SK-N-SH (cell line): ENCODE data around the gene ST6GALNAC1. TPM values are rescaled to one million over a fixed set of nuclear protein-coding genes. Genes with fewer than 3 reads are reported as not detected.

ENCODE experiments used
- CTCF ChIA-PET: fragments of 300-600, 350-600 bp; formaldehyde crosslinking; extraction: SDS; loops from one replicate; lab custom pipeline; 2021; lab: Yijun Ruan, JAX
- POLR2A ChIA-PET: fragments of 350-600 bp; sonication (Branson Sonifier 250); formaldehyde crosslinking; extraction: SDS; loops from one replicate; lab custom pipeline; 2020; ENCODE audit warnings: antibody characterized with exemption, inconsistent platforms; lab: Yijun Ruan, JAX
- DNase-seq: peaks from one replicate; pipeline ENCODE4 v3.0.0; 2012
- H2AFZ ChIP-seq: fragments of 200-600 bp; sonication (generic); 2 replicates; pipeline ENCODE4 v1.8.1; 2016; ENCODE audit warnings: antibody characterized with exemption, mild to moderate bottlenecking, low read depth
- H3F3A ChIP-seq: fragments of 200-600 bp; sonication (generic); replicated peaks from 2 replicates; pipeline ENCODE3; 2016; ENCODE audit warnings: antibody characterized with exemption, mild to moderate bottlenecking; ENCODE audit not compliant: insufficient read depth
- H3K27ac ChIP-seq, 2 experiments: fragments of 200-500 bp in 1 of 2; fragments of 200-600 bp in 1 of 2; sonication (Bioruptor generic) in 1 of 2; sonication (generic), shearing (Covaris generic) in 1 of 2; 2 replicates each; pipeline versions ENCODE4 v1.5.1 to v1.6.1; 2014 to 2016; ENCODE audit warnings: low read depth in 2 of 2, inconsistent platforms in 1 of 2, low read length in 1 of 2, mild to moderate bottlenecking in 1 of 2, mixed read lengths in 1 of 2
- H3K27me3 ChIP-seq: fragments of 200-600 bp; sonication (generic), shearing (Covaris generic); 2 replicates; pipeline ENCODE4 v1.6.1; 2016; ENCODE audit warnings: mixed run types; ENCODE audit not compliant: insufficient read depth
- H3K36me3 ChIP-seq, 2 experiments: fragments of 200-500 bp in 1 of 2; fragments of 200-600 bp in 1 of 2; sonication (Bioruptor generic) in 1 of 2; sonication (generic) in 1 of 2; replicated peaks in 1 of 2; 2 replicates each; pipeline versions ENCODE3 to v1.5.1; 2014 to 2016; ENCODE audit warnings: low read length in 1 of 2, mild to moderate bottlenecking in 1 of 2; ENCODE audit not compliant: insufficient read depth in 2 of 2, control insufficient read depth in 1 of 2
- H3K4me1 ChIP-seq, 2 experiments: fragments of 200-500 bp in 1 of 2; fragments of 200-600 bp in 1 of 2; sonication (Bioruptor generic) in 1 of 2; sonication (generic), shearing (Covaris generic) in 1 of 2; 2 replicates each; pipeline versions ENCODE4 v1.5.1 to v1.6.1; 2014 to 2016; ENCODE audit warnings: low read depth in 1 of 2, low read length in 1 of 2, mixed run types in 1 of 2; ENCODE audit not compliant: insufficient read depth in 2 of 2, control insufficient read depth in 1 of 2
- H3K4me2 ChIP-seq: fragments of 200-600 bp; sonication (generic), shearing (Covaris generic); 2 replicates; pipeline ENCODE4 v1.6.1; 2017; ENCODE audit warnings: mixed run types
- H3K4me3 ChIP-seq, 2 experiments: fragments of 200-500 bp in 1 of 2; fragments of 200-600 bp in 1 of 2; sonication (Bioruptor generic) in 1 of 2; sonication (generic), shearing (Covaris generic) in 1 of 2; 2 replicates each; pipeline versions ENCODE4 v1.5.1 to v1.8.1; 2014 to 2016; ENCODE audit warnings: low read depth in 2 of 2, inconsistent platforms in 1 of 2, low read length in 1 of 2, mild to moderate bottlenecking in 1 of 2, mixed read lengths in 1 of 2, moderate library complexity in 1 of 2
- H3K79me2 ChIP-seq: fragments of 200-600 bp; sonication (generic); 2 replicates; pipeline ENCODE4 v1.8.1; 2017; ENCODE audit warnings: mild to moderate bottlenecking; ENCODE audit not compliant: insufficient read depth
- H3K9ac ChIP-seq: fragments of 200-600 bp; sonication (generic); 2 replicates; pipeline ENCODE4 v1.6.1; 2017; ENCODE audit warnings: mixed run types
- H3K9me2 ChIP-seq: fragments of 200-600 bp; sonication (generic); 2 replicates; pipeline ENCODE4 v1.6.1; 2017; ENCODE audit warnings: mixed run types
- H3K9me3 ChIP-seq: fragments of 200-600 bp; sonication (generic); 2 replicates; pipeline ENCODE4 v1.6.1; 2017; ENCODE audit warnings: mixed run types, mild to moderate bottlenecking, moderate library complexity
- H4K20me1 ChIP-seq: fragments of 200-600 bp; sonication (generic); 2 replicates; pipeline ENCODE4 v1.6.1; 2017; ENCODE audit warnings: mild to moderate bottlenecking, mixed run types; ENCODE audit not compliant: insufficient read depth
- FOXJ3 ChIP-seq: sonication (generic); formaldehyde crosslinking; IDR thresholded peaks from 2 replicates; pipeline ENCODE4 v1.5.1; 2020; ENCODE audit warnings: mild to moderate bottlenecking, missing genetic modification reagents
- MXI1 ChIP-seq: IDR thresholded peaks from 2 replicates; pipeline ENCODE4 v1.6.1; 2012; ENCODE audit warnings: mild to moderate bottlenecking, low read depth, low read length, improper control_type of control experiment
- RAD21 ChIP-seq: IDR thresholded peaks from 2 replicates; pipeline ENCODE4 v1.6.1; 2012; ENCODE audit warnings: mild to moderate bottlenecking, low read length
- RFX5 ChIP-seq: IDR thresholded peaks from 2 replicates; pipeline ENCODE4 v1.6.1; 2012; ENCODE audit warnings: mild to moderate bottlenecking, improper control_type of control experiment, low read length
- RXRA ChIP-seq: IDR thresholded peaks from 2 replicates; pipeline ENCODE4 v1.4.0; 2012; ENCODE audit warnings: low read depth, mild to moderate bottlenecking, borderline replicate concordance
- SMC3 ChIP-seq: IDR thresholded peaks from 2 replicates; pipeline ENCODE4 v1.6.1; 2012; ENCODE audit warnings: low read depth, low read length, improper control_type of control experiment
- WGBS: methylation state at CpG from one replicate; pipeline ENCODE4 v1.1.6; 2017; ENCODE audit warnings: low lambda C conversion rate; 5-methylcytosine and 5-hydroxymethylcytosine counted together
- polyA plus RNA-seq, 3 experiments: library from polyadenylated mRNA; depleted of rRNA; stranded (reverse); fragments of >200 nt; gene quantifications; 2 replicates each; pipeline ENCODE4 v1.2.3, GENCODE V29; 2012
- TF ChIP-seq, protein P1 (sequence below): fragments of 200-600 bp; sonication (generic); IDR thresholded peaks from 2 replicates; pipeline ENCODE4 v1.6.1; 2017; ENCODE audit warnings: antibody characterized with exemption, mild to moderate bottlenecking, moderate library complexity
- TF ChIP-seq, protein P2 (sequence below): fragments of 150-350 bp; IDR thresholded peaks from 2 replicates; pipeline ENCODE4 v1.6.1; 2016; ENCODE audit warnings: mild to moderate bottlenecking, low read depth, low read length

The ST6GALNAC1 gene
- polyA plus RNA-seq, 1 of the 3 experiments (the other 2 are of a cell fraction) = not detected

DNA sequence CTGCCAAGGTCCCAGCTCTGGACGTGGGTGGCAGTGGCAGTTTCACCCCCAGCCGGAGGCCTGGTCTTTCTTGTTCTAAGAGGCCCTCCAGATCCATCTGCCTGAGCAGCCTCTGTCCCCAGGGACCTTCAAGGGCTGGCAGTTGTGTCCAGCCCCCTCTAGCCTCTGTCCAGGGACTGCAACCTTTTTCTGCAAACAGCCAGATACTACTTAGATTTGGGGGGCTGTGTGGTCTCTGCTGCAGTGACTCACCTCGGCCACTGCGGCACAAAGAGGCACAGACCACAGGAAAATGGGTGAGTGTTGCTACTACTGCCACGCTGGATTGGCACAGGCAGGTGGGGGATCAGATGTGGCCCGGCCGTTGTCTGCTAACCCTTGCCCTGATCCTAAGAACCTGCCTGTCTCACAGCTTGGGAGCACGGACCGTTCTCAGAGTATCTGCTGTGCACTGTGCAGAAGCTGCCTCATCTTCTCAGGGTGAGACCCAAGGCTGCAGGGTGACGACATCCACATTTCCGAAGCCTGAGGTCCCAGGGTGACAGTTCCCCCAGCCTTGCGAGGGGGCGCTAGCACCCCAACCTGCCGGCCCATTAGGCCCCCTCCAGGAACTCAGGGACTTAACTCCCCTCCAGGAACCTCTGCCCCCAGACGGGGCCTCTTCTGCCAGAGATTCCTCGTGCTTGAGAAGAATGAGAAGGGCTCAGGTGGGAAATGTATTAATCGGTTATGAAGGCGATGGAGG lies 39.6 kb upstream of the ST6GALNAC1 start:
- Histone ChIP-seq H3K4me1 (peaks cover 0 to 34% of the 10 kb centered on the region in 2 experiments; a peak in 1 of 4 replicates), H3K4me3 (no peak overlapping the region), H3K4me2 (no peak overlapping the region), H3F3A (peaks cover 4% of the 10 kb centered on the region), H3K27me3 (no peaks in the 10 kb centered on the region), H3K9me2 (no peaks in the 10 kb centered on the region), H2AFZ (no peak overlapping the region), H3K79me2 (no peaks in the 10 kb centered on the region), H4K20me1 (peaks cover 7% of the 10 kb centered on the region), H3K9me3 (no peaks in the 10 kb centered on the region), H3K27ac (no peak overlapping the region), H3K9ac (no peak overlapping the region), H3K36me3 (peaks cover 18 to 40% of the 10 kb centered on the region in 2 experiments)
- WGBS = 86% methylated on average over 15 of the region's 18 CpGs
- POLR2A ChIA-PET = interaction anchor here (2.1 kb wide), 1 partner anchor 15 kb away, joined by 8 read pairs; no protein-coding TSS in a partner anchor
- TF ChIP-seq RFX5 (no peak), RAD21 (0 out of 2 replicates have a peak, but pooled peaks have one; percentile 19), MXI1 (no peak)
- TF ChIP-seq, protein P1, sequence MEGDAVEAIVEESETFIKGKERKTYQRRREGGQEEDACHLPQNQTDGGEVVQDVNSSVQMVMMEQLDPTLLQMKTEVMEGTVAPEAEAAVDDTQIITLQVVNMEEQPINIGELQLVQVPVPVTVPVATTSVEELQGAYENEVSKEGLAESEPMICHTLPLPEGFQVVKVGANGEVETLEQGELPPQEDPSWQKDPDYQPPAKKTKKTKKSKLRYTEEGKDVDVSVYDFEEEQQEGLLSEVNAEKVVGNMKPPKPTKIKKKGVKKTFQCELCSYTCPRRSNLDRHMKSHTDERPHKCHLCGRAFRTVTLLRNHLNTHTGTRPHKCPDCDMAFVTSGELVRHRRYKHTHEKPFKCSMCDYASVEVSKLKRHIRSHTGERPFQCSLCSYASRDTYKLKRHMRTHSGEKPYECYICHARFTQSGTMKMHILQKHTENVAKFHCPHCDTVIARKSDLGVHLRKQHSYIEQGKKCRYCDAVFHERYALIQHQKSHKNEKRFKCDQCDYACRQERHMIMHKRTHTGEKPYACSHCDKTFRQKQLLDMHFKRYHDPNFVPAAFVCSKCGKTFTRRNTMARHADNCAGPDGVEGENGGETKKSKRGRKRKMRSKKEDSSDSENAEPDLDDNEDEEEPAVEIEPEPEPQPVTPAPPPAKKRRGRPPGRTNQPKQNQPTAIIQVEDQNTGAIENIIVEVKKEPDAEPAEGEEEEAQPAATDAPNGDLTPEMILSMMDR = peak; percentile 37
- CTCF ChIA-PET = interaction anchor here (1.0 to 12.2 kb wide), 14 partner anchors 8 to 373 kb away, joined by 3 to 255 read pairs (median 26); partner anchors contain the start of gene MXRA7
- DNase-seq = peak; percentile 58

DNA sequence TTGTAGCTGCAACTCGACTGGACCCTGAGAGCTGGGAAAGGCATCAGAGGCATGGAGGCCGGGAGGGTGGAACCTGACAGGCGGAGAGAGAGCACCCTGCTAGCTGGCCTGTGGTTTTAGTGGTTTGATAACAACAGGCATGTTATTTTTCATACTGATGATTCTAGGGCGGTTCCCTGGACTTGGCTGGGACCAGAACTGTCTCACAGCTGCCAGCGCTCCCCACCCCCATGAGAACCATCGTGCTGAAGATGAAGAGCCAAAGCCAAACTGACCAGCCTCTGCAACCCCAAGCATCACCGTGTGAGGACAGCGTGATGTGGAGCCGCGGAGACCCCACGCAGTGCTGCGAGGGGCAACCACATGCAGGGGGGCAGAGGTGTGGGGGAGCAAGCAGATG lies 38.7 kb upstream of the ST6GALNAC1 start:
- TF ChIP-seq SMC3 (no peak), FOXJ3 (CRISPR knock-in tag) (no peak), RXRA (no peak)
- TF ChIP-seq, protein P2, sequence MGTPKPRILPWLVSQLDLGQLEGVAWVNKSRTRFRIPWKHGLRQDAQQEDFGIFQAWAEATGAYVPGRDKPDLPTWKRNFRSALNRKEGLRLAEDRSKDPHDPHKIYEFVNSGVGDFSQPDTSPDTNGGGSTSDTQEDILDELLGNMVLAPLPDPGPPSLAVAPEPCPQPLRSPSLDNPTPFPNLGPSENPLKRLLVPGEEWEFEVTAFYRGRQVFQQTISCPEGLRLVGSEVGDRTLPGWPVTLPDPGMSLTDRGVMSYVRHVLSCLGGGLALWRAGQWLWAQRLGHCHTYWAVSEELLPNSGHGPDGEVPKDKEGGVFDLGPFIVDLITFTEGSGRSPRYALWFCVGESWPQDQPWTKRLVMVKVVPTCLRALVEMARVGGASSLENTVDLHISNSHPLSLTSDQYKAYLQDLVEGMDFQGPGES = no peak
- Histone ChIP-seq H3K4me2 (no peak overlapping the region), H3K4me3 (no peak overlapping the region), H3K9me3 (no peaks in the 10 kb centered on the region), H3K27me3 (no peaks in the 10 kb centered on the region), H3K79me2 (no peaks in the 10 kb centered on the region), H3K9me2 (no peaks in the 10 kb centered on the region), H3F3A (peaks cover 4% of the 10 kb centered on the region), H3K9ac (no peak overlapping the region), H3K36me3 (peaks cover 21 to 43% of the 10 kb centered on the region in 2 experiments), H3K4me1 (peaks cover 0 to 31% of the 10 kb centered on the region in 2 experiments; a peak in 1 of 4 replicates), H2AFZ (no peak overlapping the region), H4K20me1 (peaks cover 7% of the 10 kb centered on the region), H3K27ac (no peak overlapping the region)
- no peak for DNase-seq
- 92% methylated on average over 12 of the region's 12 CpGs for WGBS
- CTCF ChIA-PET = interaction anchor here (0.8 to 12.2 kb wide), 31 partner anchors 9 to 385 kb away, joined by 3 to 255 read pairs (median 6); partner anchors contain the start of genes MXRA7 and ST6GALNAC2
- POLR2A ChIA-PET = interaction anchor here (0.6 to 2.1 kb wide), 8 partner anchors 11 to 158 kb away, joined by 3 to 8 read pairs (median 4); no protein-coding TSS in a partner anchor
